PC-3 (cell line): ENCODE results near the gene SOX10. TPM values are rescaled to one million over a fixed set of nuclear protein-coding genes. Genes with fewer than 3 reads are reported as not detected.

ENCODE experiments used
- ATAC-seq: fragments of 200-7000 bp; cut with Tn5 transposase; 2 replicates; pipeline ENCODE4 v1.9.1; 2020; ENCODE audit warnings: mild to moderate bottlenecking, moderate library complexity
- BruUV-seq: library from RNA; stranded (reverse); fragments of 400-500 nt; replicated peaks from 2 replicates; lab custom pipeline; 2021; lab: Mats Ljungman, UMichigan
- CTCF ChIA-PET: fragments of 300-600 bp; sonication (Branson Sonifier 250); formaldehyde crosslinking; loops from one replicate; lab custom pipeline; 2022; ENCODE audit warnings: antibody characterized with exemption; lab: Charles Lee
- POLR2A ChIA-PET: fragments of 300-600 bp; sonication (Branson Sonifier 250); formaldehyde crosslinking; loops from one replicate; lab custom pipeline; 2022; ENCODE audit warnings: antibody characterized with exemption; ENCODE audit not compliant: unreplicated experiment; lab: Charles Lee
- DNase-seq: peaks from one replicate; pipeline ENCODE4 v3.0.0-alpha.2; 2015
- H2AFZ ChIP-seq: fragments of 300-600 bp; sonication (generic); 2 replicates; pipeline ENCODE4 v1.6.0; 2016; ENCODE audit warnings: antibody characterized with exemption, low read length
- H3F3A ChIP-seq: fragments of 300-600 bp; sonication (generic); one replicate; pipeline ENCODE4 v1.6.0; 2017; ENCODE audit warnings: antibody characterized with exemption, low read length, control low read depth, mild to moderate bottlenecking; ENCODE audit not compliant: unreplicated experiment
- H3K27ac ChIP-seq: fragments of 300-600 bp; sonication (generic); 2 replicates; pipeline ENCODE4 v1.5.1; 2016; ENCODE audit warnings: mild to moderate bottlenecking, low read length
- H3K27me3 ChIP-seq: fragments of 300-600 bp; sonication (generic); 2 replicates; pipeline ENCODE4 v1.6.1; 2016; ENCODE audit warnings: low read length, mixed read lengths
- H3K36me3 ChIP-seq: fragments of 300-600 bp; sonication (generic); 2 replicates; pipeline ENCODE4 v1.6.1; 2016; ENCODE audit warnings: low read depth, mixed run types, low read length, mixed read lengths
- H3K4me1 ChIP-seq: fragments of 300-600 bp; sonication (generic); 2 replicates; pipeline ENCODE4 v1.5.1; 2016; ENCODE audit warnings: low read length; ENCODE audit not compliant: insufficient read depth
- H3K4me2 ChIP-seq: fragments of 300-600 bp; sonication (generic); 2 replicates; pipeline ENCODE4 v1.6.0; 2016; ENCODE audit warnings: low read length
- H3K4me3 ChIP-seq: fragments of 300-600 bp; sonication (generic); 2 replicates; pipeline ENCODE4 v1.5.1; 2016; ENCODE audit warnings: mild to moderate bottlenecking, low read length, mixed read lengths
- H3K79me2 ChIP-seq: fragments of 300-600 bp; sonication (generic); 2 replicates; pipeline ENCODE4 v1.6.1; 2017; ENCODE audit warnings: low read length, mixed read lengths
- H3K9ac ChIP-seq: fragments of 300-600 bp; sonication (generic); 2 replicates; pipeline ENCODE4 v1.6.0; 2016; ENCODE audit warnings: mild to moderate bottlenecking, low read length
- H3K9me2 ChIP-seq: fragments of 300-600 bp; sonication (generic); replicated peaks from 2 replicates; pipeline ENCODE4 v1.6.1; 2016; ENCODE audit warnings: mixed run types, low read length, mixed read lengths
- H3K9me3 ChIP-seq: fragments of 300-600 bp; sonication (generic); 2 replicates; pipeline ENCODE4 v1.6.1; 2016; ENCODE audit warnings: low read length, mixed read lengths
- H4K20me1 ChIP-seq: fragments of 300-600 bp; sonication (generic); 2 replicates; pipeline ENCODE4 v1.6.1; 2016; ENCODE audit warnings: low read length, mixed read lengths
- EZH2 ChIP-seq: fragments of 300-600 bp; sonication (generic); IDR thresholded peaks from one replicate; pipeline ENCODE4 v1.6.1; 2017; ENCODE audit warnings: antibody characterized with exemption, mild to moderate bottlenecking, low read length; ENCODE audit not compliant: unreplicated experiment
- EZH2phosphoT487 ChIP-seq: fragments of 300-600 bp; sonication (generic); IDR thresholded peaks from 2 replicates; pipeline ENCODE4 v1.6.1; 2018; ENCODE audit warnings: mild to moderate bottlenecking, antibody characterized with exemption, low read length, borderline replicate concordance
- intact Hi-C: fragments of 100-400 bp; cut with micrococcal nuclease; formaldehyde crosslinking; loops from 2 replicates; pipeline ENCODE4 v1.9.0; 2023
- total RNA-seq: library from RNA; depleted of rRNA; stranded (reverse); fragments of >200 nt; gene quantifications from 2 replicates; pipeline ENCODE4 v1.2.3, GENCODE V29; 2014
- TF ChIP-seq, protein P1 (sequence below): fragments of 300-600 bp; sonication (generic); conservative IDR thresholded peaks from 2 replicates; pipeline ENCODE4 v1.5.1; 2017; ENCODE audit warnings: antibody characterized with exemption, low read depth, mild to moderate bottlenecking, low read length

Gene SOX10
- total RNA-seq, 1 experiment from 2014 or later = 1.1 TPM

DNA sequence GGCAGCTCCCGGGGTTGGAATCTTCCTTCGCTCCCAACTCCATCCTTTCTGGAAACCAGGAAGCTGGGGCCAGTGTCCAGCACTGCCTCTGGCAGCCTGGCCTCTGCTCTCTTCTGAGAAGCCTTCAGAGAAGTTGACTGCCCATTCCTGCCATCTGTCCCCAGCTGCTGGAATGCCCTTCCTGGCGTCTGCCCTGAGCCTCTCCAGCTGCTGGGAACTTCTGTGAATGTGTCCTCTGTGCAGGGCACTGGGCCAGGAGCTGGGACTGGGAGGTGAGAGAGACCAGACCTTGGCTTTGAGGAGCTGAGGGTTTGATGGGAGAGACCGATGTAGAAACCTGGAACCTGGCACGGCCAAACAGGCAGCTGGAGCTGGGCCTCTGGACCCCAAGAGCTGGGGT lies 5.9 kb upstream of the SOX10 start:
- intact Hi-C loops = no loop called here
- H3K4me1 ChIP-seq = no peaks in the 10 kb centered on the region
- no peak overlapping the region for H3K9ac ChIP-seq
- H3K27ac ChIP-seq = no peak overlapping the region
- no peaks in the 10 kb centered on the region for H3K36me3 ChIP-seq
- H4K20me1 ChIP-seq = no peaks in the 10 kb centered on the region
- no peak for ATAC-seq
- no peaks in the 10 kb centered on the region for H3K27me3 ChIP-seq
- H2AFZ ChIP-seq = no peak overlapping the region
- no TSS peak for BruUV-seq
- CTCF ChIA-PET = no interaction called here
- no peaks in the 10 kb centered on the region for H3K9me2 ChIP-seq
- TF ChIP-seq EZH2 = no peak
- TF ChIP-seq, protein P1, sequence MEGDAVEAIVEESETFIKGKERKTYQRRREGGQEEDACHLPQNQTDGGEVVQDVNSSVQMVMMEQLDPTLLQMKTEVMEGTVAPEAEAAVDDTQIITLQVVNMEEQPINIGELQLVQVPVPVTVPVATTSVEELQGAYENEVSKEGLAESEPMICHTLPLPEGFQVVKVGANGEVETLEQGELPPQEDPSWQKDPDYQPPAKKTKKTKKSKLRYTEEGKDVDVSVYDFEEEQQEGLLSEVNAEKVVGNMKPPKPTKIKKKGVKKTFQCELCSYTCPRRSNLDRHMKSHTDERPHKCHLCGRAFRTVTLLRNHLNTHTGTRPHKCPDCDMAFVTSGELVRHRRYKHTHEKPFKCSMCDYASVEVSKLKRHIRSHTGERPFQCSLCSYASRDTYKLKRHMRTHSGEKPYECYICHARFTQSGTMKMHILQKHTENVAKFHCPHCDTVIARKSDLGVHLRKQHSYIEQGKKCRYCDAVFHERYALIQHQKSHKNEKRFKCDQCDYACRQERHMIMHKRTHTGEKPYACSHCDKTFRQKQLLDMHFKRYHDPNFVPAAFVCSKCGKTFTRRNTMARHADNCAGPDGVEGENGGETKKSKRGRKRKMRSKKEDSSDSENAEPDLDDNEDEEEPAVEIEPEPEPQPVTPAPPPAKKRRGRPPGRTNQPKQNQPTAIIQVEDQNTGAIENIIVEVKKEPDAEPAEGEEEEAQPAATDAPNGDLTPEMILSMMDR = no peak
- TF ChIP-seq EZH2phosphoT487 = no peak
- POLR2A ChIA-PET = no interaction called here
- no peak overlapping the region for H3K4me3 ChIP-seq
- H3K79me2 ChIP-seq = no peaks in the 10 kb centered on the region
- H3K4me2 ChIP-seq = no peak overlapping the region
- H3K9me3 ChIP-seq = no peaks in the 10 kb centered on the region
- H3F3A ChIP-seq = no peaks in the 10 kb centered on the region
- no peak for DNase-seq

DNA sequence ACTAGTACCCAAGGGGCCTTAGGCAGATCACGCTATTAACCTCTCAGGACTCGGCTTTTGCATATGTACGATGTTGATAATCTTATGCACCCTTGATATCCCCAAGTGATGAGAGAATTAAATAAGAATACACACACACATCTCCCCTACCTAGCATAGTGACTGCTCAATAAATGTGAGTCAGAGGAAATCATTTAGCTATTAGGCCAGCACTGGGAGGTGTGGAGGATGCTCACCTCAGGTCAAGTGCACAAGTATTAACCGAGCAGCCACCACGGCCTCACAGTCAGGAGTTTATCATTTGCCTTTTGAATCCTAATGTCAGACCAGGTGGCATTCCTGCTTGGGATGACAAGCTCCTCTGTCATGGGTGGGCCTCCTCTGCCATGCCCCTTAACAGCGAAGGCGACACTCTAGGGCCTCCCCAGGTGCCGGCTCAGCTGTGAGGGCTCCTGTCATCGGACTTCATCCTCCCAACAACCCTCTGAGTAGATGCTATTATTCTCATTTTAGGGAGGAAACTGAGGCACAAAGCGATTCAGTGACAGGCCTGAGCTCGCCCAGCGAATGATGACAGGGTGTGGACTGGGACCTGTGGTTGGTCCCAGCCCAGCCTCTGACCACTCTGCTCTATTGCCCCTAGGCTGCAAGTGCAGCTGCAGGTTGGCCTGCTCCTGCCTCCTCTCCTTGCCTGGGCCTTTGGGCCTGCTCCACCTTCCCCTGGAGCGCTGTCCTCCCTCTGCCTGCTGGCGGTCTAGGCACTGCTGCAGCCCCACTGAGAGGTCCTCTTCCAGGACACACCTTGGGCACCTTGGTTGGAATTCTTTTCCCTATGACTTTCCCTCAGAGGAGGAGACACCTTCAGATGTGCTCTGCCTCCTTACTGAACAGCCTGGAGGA lies 5.0 kb upstream of the SOX10 start:
- Histone ChIP-seq H3K9ac (no peak overlapping the region), H3K36me3 (no peaks in the 10 kb centered on the region), H2AFZ (no peak overlapping the region), H3K4me2 (no peak overlapping the region), H3K27ac (no peak overlapping the region), H3K9me2 (no peaks in the 10 kb centered on the region), H3F3A (no peaks in the 10 kb centered on the region), H4K20me1 (no peaks in the 10 kb centered on the region), H3K4me3 (no peak overlapping the region), H3K4me1 (no peaks in the 10 kb centered on the region), H3K27me3 (no peaks in the 10 kb centered on the region), H3K79me2 (no peaks in the 10 kb centered on the region), H3K9me3 (no peaks in the 10 kb centered on the region)
- ChIA-PET POLR2A (no interaction called here), CTCF (no interaction called here)
- TF ChIP-seq, protein P1 = no peak
- TF ChIP-seq EZH2 = no peak
- TF ChIP-seq EZH2phosphoT487 = no peak
- DNase-seq (no peak), ATAC-seq (no peak)
- no TSS peak for BruUV-seq
- intact Hi-C loops = no loop called here

DNA sequence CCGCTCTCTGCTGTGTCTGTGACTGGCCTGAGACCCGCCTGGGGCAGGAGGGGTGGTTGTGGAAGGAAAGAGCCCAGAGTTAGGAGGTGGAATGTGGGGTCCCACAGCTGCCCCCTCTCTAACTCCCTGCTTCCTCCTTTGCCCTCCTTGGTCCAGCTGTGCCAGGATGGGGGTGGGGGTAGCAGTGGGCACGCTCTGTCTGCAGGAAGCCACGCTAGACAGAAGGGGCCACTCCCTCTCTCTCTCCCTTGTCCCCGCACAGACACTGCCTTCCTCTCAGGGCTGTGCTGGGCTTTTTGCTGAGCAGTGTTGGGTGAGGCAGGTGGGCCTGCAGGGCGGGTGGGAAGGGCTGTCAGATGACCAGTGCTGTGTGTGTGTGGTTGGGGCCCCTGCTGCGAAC lies 2.0 kb upstream of the SOX10 start:
- Histone ChIP-seq H3K4me1 (no peaks in the 10 kb centered on the region), H3K4me2 (no peak overlapping the region), H3K4me3 (no peak overlapping the region), H4K20me1 (no peaks in the 10 kb centered on the region), H2AFZ (no peak overlapping the region), H3F3A (no peaks in the 10 kb centered on the region), H3K9me2 (no peaks in the 10 kb centered on the region), H3K27me3 (no peaks in the 10 kb centered on the region), H3K9ac (no peak overlapping the region), H3K9me3 (no peaks in the 10 kb centered on the region), H3K36me3 (no peaks in the 10 kb centered on the region), H3K79me2 (no peaks in the 10 kb centered on the region), H3K27ac (no peak overlapping the region)
- intact Hi-C loops = no loop called here
- ChIA-PET POLR2A (no interaction called here), CTCF (no interaction called here)
- BruUV-seq = no TSS peak
- no peak for ATAC-seq
- TF ChIP-seq EZH2 (no peak), EZH2phosphoT487 (no peak)
- TF ChIP-seq, protein P1 = no peak
- DNase-seq = no peak
